IgD-negative memory B cell (primary cell): ENCODE results near the gene ATF7. TPM values are rescaled to one million over a fixed set of nuclear protein-coding genes. Genes with fewer than 3 reads are reported as not detected.
"Not testable (repeated sequence)": the region's sequence is repeated elsewhere in the genome, so short reads cannot be mapped to it uniquely, and the experiment has no call there.

Experiments
- H3K27ac Mint-ChIP-seq, 3 donors: one replicate each; pipeline ENCODE4 v1.8.0; 2020 to 2022; ENCODE audit warnings: mild to moderate bottlenecking in 3 of 3, mixed read lengths in 3 of 3, moderate library complexity in 1 of 3
- H3K27me3 Mint-ChIP-seq: one replicate; pipeline ENCODE4 v1.8.0; 2021; ENCODE audit warnings: mixed read lengths
- H3K36me3 Mint-ChIP-seq: one replicate; pipeline ENCODE4 v1.8.0; 2020; ENCODE audit warnings: mild to moderate bottlenecking, mixed read lengths
- H3K4me1 Mint-ChIP-seq, 3 donors: one replicate each; pipeline ENCODE4 v1.8.0; 2020 to 2022; ENCODE audit warnings: mixed read lengths in 3 of 3, mild to moderate bottlenecking in 1 of 3
- H3K4me3 Mint-ChIP-seq, 4 donors: one replicate each; pipeline ENCODE4 v1.8.0; 2020 to 2022; ENCODE audit warnings: mild to moderate bottlenecking in 4 of 4, mixed read lengths in 4 of 4, moderate library complexity in 3 of 4
- H3K9me3 Mint-ChIP-seq, 3 donors: one replicate each; pipeline ENCODE4 v1.8.0; 2020 to 2021; ENCODE audit warnings: mixed read lengths in 3 of 3, mild to moderate bottlenecking in 1 of 3
- polyA plus RNA-seq: library from polyadenylated mRNA; unstranded; fragments of 300-500 nt; fragmentation: Illumina TruSeq; gene quantifications from one replicate; pipeline ENCODE4 v1.2.3, GENCODE V29; 2021

ATF7 gene
- polyA plus RNA-seq, 1 donor from 2014 or later: 14.4 TPM

DNA sequence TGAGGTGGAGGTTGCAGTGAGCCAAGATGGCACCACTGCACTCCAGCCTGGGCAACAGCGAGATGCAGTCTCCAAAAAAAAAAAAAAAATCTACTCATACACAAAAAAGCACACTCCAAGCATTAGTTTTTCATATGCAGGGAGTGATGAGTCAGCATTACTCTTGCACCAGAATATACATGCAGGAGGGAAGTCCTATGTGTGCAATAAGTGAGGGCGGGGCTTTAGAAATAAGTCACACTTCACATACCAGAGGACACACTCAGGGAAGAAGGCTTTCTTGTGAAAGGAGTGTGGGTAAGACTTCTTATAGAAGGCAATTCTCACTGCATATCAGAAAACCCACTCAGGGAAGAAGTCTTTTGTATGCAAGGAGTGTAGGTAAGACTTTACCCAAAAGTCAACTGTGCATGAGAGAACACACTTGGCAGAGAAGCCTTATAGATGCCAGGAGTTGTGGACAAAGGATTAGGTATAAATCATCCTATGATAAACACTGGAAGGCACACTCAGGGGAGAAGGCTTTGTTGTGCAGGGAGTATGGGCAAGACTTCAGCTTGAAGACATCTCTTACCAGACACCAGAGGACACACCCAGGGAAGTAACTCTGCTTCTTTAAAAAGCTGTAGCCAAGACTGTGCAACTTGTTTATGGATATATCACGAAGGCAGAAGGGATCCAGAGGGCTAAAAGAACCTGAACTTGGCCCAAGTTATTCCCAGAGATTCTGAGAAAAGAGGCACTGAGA, 50.5 kb downstream of the ATF7 start:
- Mint-ChIP-seq H3K9me3 (peaks cover 0 to 1% (median 0%) of the 10 kb centered on the region in 3 donors), H3K27me3 (no peaks in the 10 kb centered on the region), H3K4me3 (no peak overlapping the region), H3K4me1 (peaks cover 13 to 27% (median 20%) of the 10 kb centered on the region in 3 donors), H3K27ac (no peak overlapping the region), H3K36me3 (peaks cover 19% of the 10 kb centered on the region)

DNA sequence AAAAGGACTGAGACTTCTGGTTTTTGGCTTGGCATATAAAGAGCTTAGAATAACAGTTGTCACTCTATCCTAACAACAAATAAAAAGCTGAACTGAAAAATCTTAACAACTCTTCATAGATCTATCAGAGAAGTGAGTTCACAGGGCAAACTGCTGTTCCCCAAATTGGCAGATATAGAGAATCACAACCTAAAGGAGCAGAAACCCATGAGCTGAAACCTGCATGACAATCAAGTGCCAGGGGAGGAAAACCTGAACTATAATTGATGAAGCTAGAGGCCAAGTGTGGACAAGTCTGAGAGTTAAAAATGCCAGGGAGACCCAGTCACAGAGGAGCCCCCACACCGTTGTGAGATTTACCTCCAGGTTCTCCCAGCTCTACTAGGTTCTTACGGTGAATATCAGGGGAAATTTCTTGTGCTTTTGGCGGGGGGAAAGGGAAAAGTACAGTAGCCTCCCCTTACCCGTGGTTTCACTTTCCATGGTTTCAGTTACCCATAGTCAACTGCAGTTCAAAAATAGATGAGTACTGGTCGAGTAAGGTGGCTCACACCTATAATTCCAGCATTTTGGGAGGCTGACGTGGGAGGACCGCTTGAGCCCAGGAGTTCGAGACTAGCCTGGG, 53.9 kb downstream of the ATF7 start:
- peak overlapping the region in 1 of 4 donors; percentile 41 for H3K4me3 Mint-ChIP-seq
- H3K36me3 Mint-ChIP-seq: peaks cover 16% of the 10 kb centered on the region
- H3K4me1 Mint-ChIP-seq: peaks cover 13 to 17% (median 14%) of the 10 kb centered on the region in 3 donors
- peaks cover 0 to 1% (median 0%) of the 10 kb centered on the region in 3 donors for H3K9me3 Mint-ChIP-seq
- no peak overlapping the region for H3K27ac Mint-ChIP-seq
- no peaks in the 10 kb centered on the region for H3K27me3 Mint-ChIP-seq

DNA sequence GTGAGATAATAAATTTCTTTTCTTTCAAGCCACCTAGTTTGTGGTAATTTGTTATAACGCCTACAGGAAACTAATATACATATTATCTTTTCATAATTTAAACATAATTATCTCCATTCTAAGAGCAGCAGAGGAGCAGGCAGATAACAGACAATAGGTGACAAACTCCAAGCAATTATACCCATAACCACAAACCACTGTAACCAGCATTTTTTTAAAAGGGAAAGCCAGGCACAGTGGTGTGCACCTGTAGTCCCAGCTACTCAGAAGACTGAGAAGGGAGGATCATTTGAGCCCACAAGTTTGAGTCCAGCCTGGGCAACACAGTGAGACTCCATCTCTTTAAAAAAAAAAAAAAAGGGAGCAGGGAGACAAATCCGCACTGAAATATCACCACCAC, 54.9 kb downstream of the ATF7 start:
- H3K9me3 Mint-ChIP-seq: no peaks in the 10 kb centered on the region
- no peak overlapping the region for H3K27ac Mint-ChIP-seq
- peaks cover 10 to 14% (median 11%) of the 10 kb centered on the region in 3 donors for H3K4me1 Mint-ChIP-seq
- peaks cover 10% of the 10 kb centered on the region for H3K36me3 Mint-ChIP-seq
- H3K27me3 Mint-ChIP-seq: no peaks in the 10 kb centered on the region
- no peak overlapping the region for H3K4me3 Mint-ChIP-seq

DNA sequence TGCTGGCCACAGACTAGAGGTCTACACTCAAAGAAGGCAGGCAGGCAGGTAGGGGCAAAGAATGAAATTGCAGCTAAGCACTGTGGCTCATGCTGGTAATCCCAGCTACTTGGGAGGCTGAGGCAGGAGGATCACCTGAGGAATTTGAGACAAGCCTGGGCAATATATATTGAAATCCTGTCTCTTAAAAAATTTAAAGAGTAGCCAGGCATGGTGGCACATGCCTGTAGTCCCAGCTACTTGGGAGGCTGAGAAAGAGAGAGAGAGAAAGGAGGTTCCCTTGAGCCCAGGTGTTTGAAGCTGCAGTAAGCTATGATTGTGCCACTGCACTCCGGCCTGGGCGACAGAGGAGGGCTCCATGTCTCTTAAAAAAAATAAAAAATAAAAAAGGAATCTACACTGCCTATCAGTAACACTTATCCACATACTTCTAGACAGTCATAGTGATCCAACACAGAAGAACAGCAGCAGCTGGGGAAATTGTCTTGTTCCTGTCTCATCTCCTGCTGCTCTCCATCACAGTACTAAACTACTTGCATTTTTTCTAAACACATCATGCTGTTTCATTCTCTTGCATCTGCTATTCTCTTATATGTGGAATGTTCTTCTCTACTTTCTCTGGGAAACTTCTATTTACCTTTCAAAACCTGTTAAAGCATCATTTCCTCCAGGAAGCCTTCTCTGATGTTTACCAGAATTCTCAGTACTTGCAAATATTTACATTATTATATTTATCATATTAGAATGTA, 57.2 kb downstream of the ATF7 start:
- Mint-ChIP-seq H3K4me1 (peaks cover 13 to 31% (median 15%) of the 10 kb centered on the region in 3 donors), H3K4me3 (no peak overlapping the region), H3K27me3 (no peaks in the 10 kb centered on the region), H3K9me3 (no peaks in the 10 kb centered on the region), H3K36me3 (peaks cover 7% of the 10 kb centered on the region), H3K27ac (no peak overlapping the region)

DNA sequence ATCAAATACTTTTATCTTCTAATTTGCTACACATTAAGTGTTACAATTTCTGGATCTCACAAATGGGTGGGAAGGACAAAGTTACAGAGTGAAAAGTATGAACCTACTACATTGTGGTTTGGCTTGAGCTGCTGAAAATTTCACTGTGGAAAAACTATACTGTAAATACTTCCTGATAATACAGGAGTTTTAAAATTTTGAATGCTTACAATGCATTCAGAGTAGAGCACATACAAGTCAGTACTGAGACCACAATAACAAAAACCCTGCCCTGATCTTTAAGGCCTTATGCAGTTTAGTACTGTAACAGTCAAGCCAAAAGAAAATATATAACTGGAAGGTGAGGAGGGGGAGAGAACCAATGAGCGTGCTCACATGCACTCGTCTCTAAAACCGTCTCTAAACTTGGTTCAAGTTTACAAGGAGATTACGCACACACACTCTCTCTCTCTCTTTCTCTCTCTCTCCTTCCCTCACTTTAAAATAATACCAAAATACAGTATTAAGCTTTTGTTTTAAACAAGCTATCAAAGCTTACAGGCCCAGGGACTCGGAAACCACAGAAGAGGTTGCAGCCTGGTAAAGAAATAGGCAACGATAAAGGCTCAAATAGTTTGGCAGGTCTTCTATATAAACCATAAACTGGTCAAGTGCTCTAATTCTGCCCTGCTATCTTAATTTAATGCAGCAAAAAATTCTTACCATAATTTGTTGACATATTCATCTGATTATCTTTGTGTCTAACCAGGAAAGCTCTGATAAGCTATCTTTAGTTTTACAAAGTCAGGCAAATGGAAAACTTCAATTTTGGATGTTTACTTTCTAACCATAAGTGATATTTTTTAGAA, 58.0 kb downstream of the ATF7 start:
- peaks cover 11 to 31% (median 17%) of the 10 kb centered on the region in 3 donors for H3K4me1 Mint-ChIP-seq
- no peaks in the 10 kb centered on the region for H3K9me3 Mint-ChIP-seq
- H3K4me3 Mint-ChIP-seq: no peak overlapping the region
- H3K27me3 Mint-ChIP-seq: no peaks in the 10 kb centered on the region
- peaks cover 6% of the 10 kb centered on the region for H3K36me3 Mint-ChIP-seq
- H3K27ac Mint-ChIP-seq: no peak overlapping the region

DNA sequence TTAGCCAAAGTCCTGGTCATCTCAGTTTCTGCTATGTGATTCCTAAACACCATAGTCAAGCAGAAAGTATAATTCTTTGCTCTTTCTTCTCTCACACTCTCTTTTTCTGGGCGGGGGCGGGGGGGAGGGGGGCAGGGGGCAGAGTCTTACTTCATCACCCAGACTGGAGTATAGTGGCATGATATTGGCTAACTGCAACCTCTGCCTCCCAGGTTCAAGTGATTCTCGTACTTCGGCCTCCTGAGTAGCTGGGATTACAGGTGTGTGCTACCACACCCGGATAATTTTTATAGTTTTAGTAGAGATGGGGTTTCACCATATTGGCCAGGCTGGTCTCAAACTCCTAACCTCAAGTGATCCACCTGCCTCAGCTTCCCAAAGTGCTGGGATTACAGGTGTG, 60.8 kb downstream of the ATF7 start:
- peaks cover 4 to 30% (median 12%) of the 10 kb centered on the region in 3 donors for H3K4me1 Mint-ChIP-seq
- H3K36me3 Mint-ChIP-seq, H3K4me3 Mint-ChIP-seq, H3K27ac Mint-ChIP-seq, H3K27me3 Mint-ChIP-seq, H3K9me3 Mint-ChIP-seq: not testable (repeated sequence)

DNA sequence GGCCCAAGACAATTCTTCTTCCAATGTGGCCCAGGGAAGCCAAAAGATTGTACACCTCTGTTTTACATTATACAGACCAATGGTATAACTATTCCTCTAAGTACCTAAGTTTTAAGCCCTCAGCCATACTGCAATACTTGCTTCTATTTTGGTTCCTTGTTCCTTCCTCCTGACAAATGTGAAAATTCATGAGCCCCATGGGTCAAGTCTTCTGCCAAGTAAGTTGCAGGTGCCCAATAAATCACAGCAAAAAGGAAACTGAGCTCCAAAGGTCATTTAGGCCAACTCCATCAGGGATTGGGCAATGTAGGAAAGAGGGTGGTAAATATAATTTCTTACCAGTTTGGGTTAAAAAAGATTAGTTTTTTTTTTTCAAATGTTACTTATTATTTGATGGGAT, 61.2 kb downstream of the ATF7 start:
- Mint-ChIP-seq H3K4me3 (no peak overlapping the region), H3K9me3 (peaks cover 0 to 2% (median 0%) of the 10 kb centered on the region in 3 donors), H3K4me1 (peaks cover 4 to 31% (median 12%) of the 10 kb centered on the region in 3 donors), H3K36me3 (peaks cover 2% of the 10 kb centered on the region), H3K27me3 (no peaks in the 10 kb centered on the region), H3K27ac (no peak overlapping the region)

DNA sequence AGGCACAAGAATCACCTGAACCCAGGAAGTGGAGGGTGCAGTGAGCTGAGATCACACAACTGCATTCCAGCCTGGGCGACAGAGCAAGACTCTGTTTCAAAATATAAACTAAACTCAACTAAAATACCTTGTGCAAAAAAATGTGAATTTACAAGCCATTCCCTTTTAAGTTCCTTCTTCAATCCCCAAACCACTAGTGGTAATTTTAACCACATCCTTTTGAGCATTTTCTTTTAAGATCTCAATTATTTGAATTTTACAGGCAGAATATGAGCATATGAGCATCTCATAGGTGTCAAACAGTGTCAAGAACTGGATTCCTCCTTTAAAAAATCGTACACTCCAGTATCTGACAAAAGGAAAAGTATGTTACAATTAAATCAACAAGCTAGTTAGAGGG, 61.9 kb downstream of the ATF7 start:
- Mint-ChIP-seq H3K4me1 (peaks cover 4 to 31% (median 12%) of the 10 kb centered on the region in 3 donors), H3K36me3 (peaks cover 2% of the 10 kb centered on the region), H3K4me3 (no peak overlapping the region), H3K27ac (no peak overlapping the region), H3K9me3 (peaks cover 0 to 2% (median 0%) of the 10 kb centered on the region in 3 donors), H3K27me3 (no peaks in the 10 kb centered on the region)

DNA sequence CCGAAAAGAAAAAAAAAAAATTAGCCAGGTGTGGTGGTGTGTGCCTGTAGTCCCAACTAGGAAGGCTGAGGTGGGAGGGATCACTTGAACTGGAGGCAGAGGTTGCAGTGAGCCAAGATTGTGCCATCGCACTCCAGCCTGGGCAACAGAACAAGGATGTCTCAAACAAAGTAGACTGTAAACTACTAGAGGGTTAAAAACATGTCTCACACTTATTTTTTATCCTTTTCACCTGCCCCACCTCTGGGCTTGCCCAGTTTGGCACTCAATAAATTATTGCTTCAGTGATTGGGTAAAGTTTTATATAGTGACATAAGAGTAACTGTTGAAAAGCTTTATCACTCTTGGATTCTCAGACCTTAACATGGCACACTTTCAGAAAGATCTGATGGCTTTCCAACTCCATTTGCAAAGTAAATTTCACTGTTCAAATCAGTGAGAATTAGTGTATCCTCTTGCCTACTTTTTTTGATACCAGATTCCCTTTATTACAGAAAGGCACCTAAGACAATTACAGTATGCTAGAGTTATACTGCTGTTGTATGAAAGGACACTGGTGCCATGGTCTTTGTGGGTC, 62.6 kb downstream of the ATF7 start:
- peaks cover 4 to 33% (median 12%) of the 10 kb centered on the region in 3 donors for H3K4me1 Mint-ChIP-seq
- H3K4me3 Mint-ChIP-seq: no peak overlapping the region
- H3K27me3 Mint-ChIP-seq: no peaks in the 10 kb centered on the region
- no peak overlapping the region for H3K27ac Mint-ChIP-seq
- peaks cover 2% of the 10 kb centered on the region for H3K36me3 Mint-ChIP-seq
- H3K9me3 Mint-ChIP-seq: peaks cover 0 to 2% (median 0%) of the 10 kb centered on the region in 3 donors

DNA sequence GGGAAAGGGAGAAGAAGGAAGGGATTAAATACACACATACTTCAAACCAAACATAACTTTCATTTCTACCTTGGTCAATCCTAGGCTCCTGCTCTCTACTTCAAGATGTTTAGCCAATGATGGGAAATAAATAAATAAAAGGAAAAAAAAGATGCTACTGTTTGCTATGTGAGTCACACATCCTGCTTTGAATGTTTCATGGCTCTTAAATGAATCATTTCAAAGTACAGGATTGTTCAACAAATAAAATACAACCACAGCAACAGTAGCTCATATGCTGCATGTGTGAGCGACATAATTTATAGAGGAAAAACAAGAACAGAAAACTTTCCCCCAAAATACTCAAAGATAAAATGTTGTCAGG, 64.6 kb downstream of the ATF7 start:
- peaks cover 12 to 31% (median 12%) of the 10 kb centered on the region in 3 donors for H3K4me1 Mint-ChIP-seq
- peak overlapping the region in 1 of 4 donors; percentile 0 for H3K4me3 Mint-ChIP-seq
- no peak overlapping the region for H3K27ac Mint-ChIP-seq
- peaks cover 0 to 2% (median 0%) of the 10 kb centered on the region in 3 donors for H3K9me3 Mint-ChIP-seq
- H3K27me3 Mint-ChIP-seq: no peaks in the 10 kb centered on the region
- peaks cover 2% of the 10 kb centered on the region for H3K36me3 Mint-ChIP-seq

DNA sequence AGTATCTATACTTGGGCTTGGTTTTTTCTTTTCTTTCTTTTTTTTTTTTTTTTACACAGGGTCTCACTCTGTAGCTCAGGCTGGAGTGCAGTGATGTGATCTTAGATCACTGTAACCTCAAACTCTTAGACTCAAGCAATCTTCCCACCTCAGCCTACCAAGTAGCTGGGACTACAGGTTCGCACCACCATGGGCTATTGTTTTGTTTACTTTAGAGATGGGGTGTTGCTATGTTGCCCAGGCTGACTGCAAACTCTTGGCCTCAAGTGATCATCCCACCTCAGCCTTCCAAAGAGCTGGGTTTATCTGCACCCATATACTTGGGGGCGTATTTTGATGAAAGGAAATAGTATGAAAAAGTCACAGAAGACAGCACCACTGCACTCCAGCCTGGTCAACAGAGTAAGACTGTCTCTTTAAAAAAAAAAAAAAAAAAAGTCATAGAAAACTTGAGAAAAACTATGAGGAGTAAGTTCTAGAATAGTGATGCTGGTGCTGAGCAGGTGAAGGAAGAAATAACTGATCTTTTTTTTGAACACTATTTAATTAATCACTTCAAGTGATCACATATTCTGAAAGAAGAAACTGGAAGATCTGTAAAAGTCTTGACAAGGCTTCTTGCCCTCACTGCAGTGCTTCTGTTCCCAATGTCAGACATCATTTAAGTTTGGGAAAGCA, 65.1 kb downstream of the ATF7 start:
- Mint-ChIP-seq H3K27me3 (no peaks in the 10 kb centered on the region), H3K27ac (peak overlapping the region in 1 of 3 donors; percentile 59), H3K4me1 (peaks cover 12 to 31% (median 12%) of the 10 kb centered on the region in 3 donors), H3K9me3 (peaks cover 0 to 2% (median 0%) of the 10 kb centered on the region in 3 donors), H3K4me3 (no peak overlapping the region), H3K36me3 (peaks cover 2% of the 10 kb centered on the region)

DNA sequence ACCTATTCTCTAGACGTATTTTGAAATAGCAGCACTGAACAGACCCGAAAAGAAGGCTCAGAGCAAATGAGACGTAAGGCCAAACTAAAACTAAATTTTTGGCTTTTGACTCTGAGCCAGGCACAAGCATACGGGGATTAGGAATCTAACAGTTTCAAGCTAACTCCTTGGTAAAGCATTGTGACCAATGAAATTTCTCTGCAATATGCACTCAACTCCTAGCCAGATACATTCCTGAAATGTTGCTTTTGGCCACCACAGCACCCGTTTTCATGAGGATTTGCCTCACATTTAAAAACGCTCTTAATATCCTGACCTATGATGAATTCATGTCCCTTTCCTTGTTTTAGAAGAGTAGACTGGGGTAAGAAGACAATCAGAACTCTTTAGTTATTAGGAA, 65.8 kb downstream of the ATF7 start:
- H3K4me1 Mint-ChIP-seq: peaks cover 10 to 26% (median 12%) of the 10 kb centered on the region in 3 donors
- no peaks in the 10 kb centered on the region for H3K27me3 Mint-ChIP-seq

DNA sequence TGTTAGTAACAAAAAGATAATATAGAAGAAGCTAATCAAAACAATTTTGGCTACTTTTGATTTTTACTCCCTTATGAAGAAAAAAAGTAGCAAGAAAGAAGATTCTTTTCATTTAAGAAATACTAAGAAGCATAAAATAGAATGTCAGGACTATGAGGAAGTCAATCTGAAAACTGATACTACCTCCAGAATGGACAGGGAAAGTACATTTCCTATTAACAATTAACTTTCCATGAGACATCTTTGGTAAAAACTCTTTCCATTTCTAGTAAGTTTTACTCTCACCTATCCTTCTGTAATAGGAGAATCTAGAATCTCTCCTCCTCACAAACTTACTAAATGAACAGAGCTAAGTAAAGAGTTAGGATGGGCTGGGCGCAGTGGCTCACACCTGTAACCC, 67.6 kb downstream of the ATF7 start:
- Mint-ChIP-seq H3K9me3 (peaks cover 0 to 2% (median 0%) of the 10 kb centered on the region in 3 donors), H3K27me3 (no peaks in the 10 kb centered on the region), H3K27ac (no peak overlapping the region), H3K36me3 (no peaks in the 10 kb centered on the region), H3K4me3 (no peak overlapping the region), H3K4me1 (peaks cover 0 to 14% (median 8%) of the 10 kb centered on the region in 3 donors)

More for the DNA sequence above, 65.8 kb downstream of the ATF7 start:
- Mint-ChIP-seq H3K4me3 (no peak overlapping the region), H3K27ac (no peak overlapping the region), H3K9me3 (peaks cover 0 to 2% (median 0%) of the 10 kb centered on the region in 3 donors), H3K36me3 (no peaks in the 10 kb centered on the region)
